AG04450 (cell line): Measurements from ENCODE around the gene CLRN3. TPM values are rescaled to one million over a fixed set of nuclear protein-coding genes. Genes with fewer than 3 reads are reported as not detected.

ENCODE experiments used
- CTCF ChIA-PET: fragments of 300-600, 350-600 bp; formaldehyde crosslinking; extraction: SDS; loops from one replicate; lab custom pipeline; 2022; ENCODE audit warnings: antibody characterized with exemption, inconsistent platforms; lab: Charles Lee
- POLR2A ChIA-PET: fragments of 350-600 bp; formaldehyde crosslinking; extraction: SDS; loops from one replicate; lab custom pipeline; 2021; ENCODE audit warnings: antibody characterized with exemption, inconsistent platforms; lab: Yijun Ruan, JAX
- DNase-seq: peaks from one replicate; pipeline ENCODE4 v3.0.0-alpha.2; 2011; ENCODE audit warnings: low read depth, low spot score
- H3K27ac ChIP-seq: one replicate; pipeline ENCODE4 v1.5.1; 2012; ENCODE audit warnings: low read depth, low read length, control low read depth
- H3K27me3 ChIP-seq: one replicate; pipeline ENCODE4 v1.6.0; 2012; ENCODE audit warnings: low read length; ENCODE audit not compliant: control insufficient read depth, insufficient read depth
- H3K4me3 ChIP-seq: 2 replicates; pipeline ENCODE4 v1.5.1; 2011; ENCODE audit warnings: mild to moderate bottlenecking, low read depth, low read length, control low read depth
- H3K9me3 ChIP-seq: 2 replicates; pipeline ENCODE4 v1.5.1; 2012; ENCODE audit warnings: low read length; ENCODE audit not compliant: control insufficient read depth, insufficient read depth
- polyA plus RNA-seq: library from polyadenylated mRNA; depleted of rRNA; stranded (reverse); fragments of >200 nt; gene quantifications from 2 replicates; pipeline ENCODE4 v1.2.3, GENCODE V29; 2011
- TF ChIP-seq, protein P1 (sequence below): IDR thresholded peaks from 2 replicates; pipeline ENCODE4 v1.5.1; 2011; ENCODE audit warnings: low read depth, low read length, control low read depth, inconsistent platforms

CLRN3 gene
- polyA plus RNA-seq, 1 experiment, result not detected

DNA sequence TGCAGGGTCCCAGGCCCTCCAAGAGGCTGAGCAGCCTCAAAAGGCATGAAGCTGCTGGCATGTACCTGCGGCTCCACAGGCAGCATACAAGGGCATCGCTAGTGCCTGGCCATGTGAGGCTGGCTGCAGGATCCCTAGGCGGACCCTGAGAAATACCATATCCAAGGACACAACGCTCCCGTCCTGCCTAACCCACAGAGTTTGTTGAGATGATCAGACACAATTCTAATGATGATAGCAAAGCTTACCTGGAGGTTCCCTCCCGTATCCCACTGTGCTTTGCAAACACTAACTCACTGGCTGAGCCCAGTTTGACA lies 17.3 kb downstream of the CLRN3 start:
- POLR2A ChIA-PET, result no interaction called here
- TF ChIP-seq, protein P1, sequence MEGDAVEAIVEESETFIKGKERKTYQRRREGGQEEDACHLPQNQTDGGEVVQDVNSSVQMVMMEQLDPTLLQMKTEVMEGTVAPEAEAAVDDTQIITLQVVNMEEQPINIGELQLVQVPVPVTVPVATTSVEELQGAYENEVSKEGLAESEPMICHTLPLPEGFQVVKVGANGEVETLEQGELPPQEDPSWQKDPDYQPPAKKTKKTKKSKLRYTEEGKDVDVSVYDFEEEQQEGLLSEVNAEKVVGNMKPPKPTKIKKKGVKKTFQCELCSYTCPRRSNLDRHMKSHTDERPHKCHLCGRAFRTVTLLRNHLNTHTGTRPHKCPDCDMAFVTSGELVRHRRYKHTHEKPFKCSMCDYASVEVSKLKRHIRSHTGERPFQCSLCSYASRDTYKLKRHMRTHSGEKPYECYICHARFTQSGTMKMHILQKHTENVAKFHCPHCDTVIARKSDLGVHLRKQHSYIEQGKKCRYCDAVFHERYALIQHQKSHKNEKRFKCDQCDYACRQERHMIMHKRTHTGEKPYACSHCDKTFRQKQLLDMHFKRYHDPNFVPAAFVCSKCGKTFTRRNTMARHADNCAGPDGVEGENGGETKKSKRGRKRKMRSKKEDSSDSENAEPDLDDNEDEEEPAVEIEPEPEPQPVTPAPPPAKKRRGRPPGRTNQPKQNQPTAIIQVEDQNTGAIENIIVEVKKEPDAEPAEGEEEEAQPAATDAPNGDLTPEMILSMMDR, result no peak
- Histone ChIP-seq H3K27me3 (no peaks in the 10 kb centered on the region), H3K27ac (no peak overlapping the region), H3K9me3 (peaks cover 31% of the 10 kb centered on the region), H3K4me3 (no peak overlapping the region)
- no peak for DNase-seq
- CTCF ChIA-PET, result no interaction called here

DNA sequence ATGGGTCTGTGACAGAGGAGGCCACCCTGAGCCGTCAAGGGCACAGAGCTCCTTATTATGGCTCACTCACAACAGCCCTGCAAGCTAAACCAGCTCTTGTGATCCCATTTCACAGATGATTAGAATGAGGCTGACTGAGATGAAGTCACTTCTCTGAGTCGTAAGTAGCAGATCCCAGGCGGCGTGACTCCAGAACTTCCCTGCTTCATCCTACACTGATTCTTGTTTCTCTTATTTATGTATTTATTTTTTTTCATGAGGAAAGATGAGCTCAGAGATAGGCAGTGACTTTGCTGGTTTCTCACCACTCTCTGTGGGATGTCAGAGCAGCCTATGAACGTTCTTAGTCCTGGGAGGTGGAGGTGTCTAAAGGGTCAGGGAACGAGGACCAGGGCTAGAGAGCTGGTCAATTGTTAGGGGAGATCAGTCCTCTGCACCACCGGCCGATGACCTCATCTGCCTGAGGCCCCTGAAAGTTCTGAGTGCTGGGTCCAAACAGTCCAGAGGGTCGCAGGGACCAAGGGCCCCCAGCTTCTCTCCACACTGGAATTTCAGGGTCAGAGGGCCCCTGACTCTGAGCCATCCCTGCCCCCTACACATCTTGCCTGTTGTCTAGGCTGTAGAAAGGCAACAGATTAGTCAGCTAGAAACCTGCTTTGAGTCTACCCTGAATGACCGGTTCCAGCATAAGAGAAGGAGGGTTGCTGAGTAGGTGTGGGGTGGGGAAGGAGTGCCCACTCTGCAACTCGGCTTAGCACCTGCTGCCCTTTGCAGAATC lies 17.9 kb downstream of the CLRN3 start:
- DNase-seq, result no peak
- ChIA-PET POLR2A (no interaction called here), CTCF (no interaction called here)
- no peaks in the 10 kb centered on the region for H3K27me3 ChIP-seq
- H3K9me3 ChIP-seq, result peaks cover 31% of the 10 kb centered on the region
- TF ChIP-seq, protein P1, result no peak
- no peak overlapping the region for H3K27ac ChIP-seq
- H3K4me3 ChIP-seq, result no peak overlapping the region

DNA sequence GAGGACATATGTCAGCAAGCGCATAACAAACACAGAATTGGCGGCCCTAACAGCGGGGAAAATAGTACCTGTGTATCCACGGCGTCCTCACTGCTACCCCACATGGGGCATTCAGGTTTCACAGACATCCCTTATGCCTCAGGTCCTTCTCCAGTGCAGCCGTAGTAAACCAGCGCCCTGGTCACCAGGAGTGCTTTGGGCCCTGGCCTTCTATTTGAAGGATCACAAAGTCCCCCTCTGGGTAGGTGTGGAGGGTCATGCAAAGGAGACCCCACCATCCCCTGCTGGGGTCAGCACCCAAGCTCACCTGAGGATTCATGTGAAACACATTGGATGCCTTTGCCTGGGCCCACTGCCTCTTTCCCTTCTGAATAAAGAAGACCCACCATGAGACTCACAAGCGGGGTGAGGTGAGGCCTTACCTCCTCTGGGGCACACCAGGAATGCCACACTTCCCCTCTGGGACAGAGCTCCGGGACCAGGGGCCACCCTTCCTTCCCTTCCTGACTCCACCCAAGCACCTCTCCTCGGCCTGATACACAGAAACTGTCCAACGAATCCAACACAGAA lies 18.8 kb downstream of the CLRN3 start:
- no peak overlapping the region for H3K4me3 ChIP-seq
- no peak overlapping the region for H3K27ac ChIP-seq
- CTCF ChIA-PET, result no interaction called here
- TF ChIP-seq, protein P1, result no peak
- no peak for DNase-seq
- H3K9me3 ChIP-seq, result peaks cover 28% of the 10 kb centered on the region
- POLR2A ChIA-PET, result no interaction called here
- H3K27me3 ChIP-seq, result no peaks in the 10 kb centered on the region

DNA sequence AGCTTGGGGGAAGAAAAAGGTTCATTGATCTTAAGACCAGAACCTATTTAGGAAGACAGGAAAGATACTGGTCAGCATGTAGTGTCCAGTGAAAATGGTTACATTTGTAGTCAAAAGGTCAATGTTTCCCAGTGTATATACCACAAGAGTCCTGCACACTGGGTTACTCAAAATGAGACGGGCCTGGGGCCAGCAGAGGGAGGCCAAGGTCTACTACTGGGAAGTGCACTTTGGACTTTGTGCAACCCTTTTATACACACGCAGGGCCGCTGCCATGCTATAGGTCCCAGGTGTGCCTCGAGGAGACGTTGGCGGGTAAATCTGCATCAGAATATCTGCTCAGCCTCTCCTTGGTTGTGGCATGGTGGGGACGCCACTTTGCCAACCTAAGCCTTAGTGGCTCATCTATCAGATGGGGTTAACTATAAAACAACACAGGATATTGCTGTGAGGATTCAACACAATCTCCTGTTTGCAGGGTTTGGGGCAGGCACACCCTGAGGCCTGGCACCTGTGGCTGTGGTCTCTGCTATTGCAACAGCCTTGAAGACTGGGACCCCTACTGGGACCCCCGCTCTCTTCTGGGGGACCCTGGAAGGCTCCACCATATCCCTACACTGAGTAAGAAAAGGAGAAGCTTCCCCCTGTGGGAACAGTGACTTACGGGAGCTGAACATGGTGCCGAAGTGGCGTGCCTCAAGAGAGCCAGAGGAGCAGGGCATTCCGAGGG lies 19.7 kb downstream of the CLRN3 start:
- ChIA-PET POLR2A (no interaction called here), CTCF (no interaction called here)
- H3K4me3 ChIP-seq, result no peak overlapping the region
- TF ChIP-seq, protein P1, result no peak
- DNase-seq, result no peak
- no peaks in the 10 kb centered on the region for H3K27me3 ChIP-seq
- H3K27ac ChIP-seq, result no peak overlapping the region
- peaks cover 28% of the 10 kb centered on the region for H3K9me3 ChIP-seq
